Liver (tissue), 9 donors: ENCODE measurements around the gene HPGD. TPM values are rescaled to one million over a fixed set of nuclear protein-coding genes. Genes with fewer than 3 reads are reported as not detected.
"Not testable (repeated sequence)": the region's sequence is repeated elsewhere in the genome, so short reads cannot be mapped to it uniquely, and the experiment has no call there.

Experiments
- DNase-seq: peaks from one replicate; pipeline ENCODE4 v3.0.0-alpha.2; 2017; ENCODE audit warnings: low spot score
- H3K27ac ChIP-seq, 2 donors: one replicate each; pipeline ENCODE4 v1.7.0; 2013; ENCODE audit warnings: inconsistent platforms in 2 of 2, low read length in 2 of 2, control low read depth in 1 of 2, low read depth in 1 of 2, mild to moderate bottlenecking in 1 of 2
- H3K27me3 ChIP-seq, 4 donors: one replicate each; pipeline versions ENCODE4 v1.6.1 to v1.7.0; 2013; ENCODE audit warnings: low read length in 3 of 4, inconsistent platforms in 1 of 4, mild to moderate bottlenecking in 1 of 4, moderate library complexity in 1 of 4; ENCODE audit not compliant: control insufficient read depth in 4 of 4, insufficient read depth in 4 of 4
- H3K36me3 ChIP-seq, 4 donors: one replicate each; pipeline versions ENCODE4 v1.6.1 to v1.7.0; 2013; ENCODE audit warnings: low read length in 3 of 4, mild to moderate bottlenecking in 3 of 4, low read depth in 1 of 4, moderate library complexity in 1 of 4; ENCODE audit not compliant: control insufficient read depth in 4 of 4, insufficient read depth in 3 of 4
- H3K4me1 ChIP-seq, 4 donors: one replicate each; pipeline versions ENCODE4 v1.6.1 to v1.7.0; 2013; ENCODE audit warnings: low read length in 3 of 4, mild to moderate bottlenecking in 3 of 4, moderate library complexity in 1 of 4; ENCODE audit not compliant: control insufficient read depth in 4 of 4, insufficient read depth in 4 of 4
- H3K4me3 ChIP-seq, 3 donors: one replicate each; pipeline versions ENCODE4 v1.6.1 to v1.7.0; 2013; ENCODE audit warnings: low read length in 3 of 3, control low read depth in 1 of 3, low read depth in 1 of 3, mild to moderate bottlenecking in 1 of 3
- H3K9ac ChIP-seq, 2 donors: one replicate each; pipeline ENCODE4 v1.7.0; 2013; ENCODE audit warnings: low read length in 2 of 2, mild to moderate bottlenecking in 2 of 2, moderate library complexity in 2 of 2, control low read depth in 1 of 2, low read depth in 1 of 2
- H3K9me3 ChIP-seq, 4 donors: one replicate each; pipeline versions ENCODE4 v1.6.1 to v1.7.0; 2013; ENCODE audit warnings: low read length in 3 of 4; ENCODE audit not compliant: control insufficient read depth in 4 of 4
- ATF3 ChIP-seq: IDR thresholded peaks from 2 replicates; pipeline ENCODE4 v1.6.1; 2016; ENCODE audit warnings: antibody characterized with exemption
- EGR1 ChIP-seq, 2 donors: IDR thresholded peaks; 2 replicates each; pipeline ENCODE4 v1.6.1; 2016 to 2018; ENCODE audit warnings: antibody characterized with exemption in 2 of 2, low read depth in 2 of 2
- FOXA1 ChIP-seq: IDR thresholded peaks from 2 replicates; pipeline ENCODE4 v1.6.1; 2016; ENCODE audit warnings: antibody characterized with exemption
- FOXA2 ChIP-seq: IDR thresholded peaks from 2 replicates; pipeline ENCODE4 v1.6.1; 2016; ENCODE audit warnings: antibody characterized with exemption
- GABPA ChIP-seq, 2 donors: IDR thresholded peaks in 1 of 2; conservative IDR thresholded peaks in 1 of 2; 2 replicates each; pipeline ENCODE4 v1.6.1; 2016; ENCODE audit warnings: antibody characterized with exemption in 2 of 2, mild to moderate bottlenecking in 1 of 2, moderate library complexity in 1 of 2
- HNF4A ChIP-seq, 2 donors: conservative IDR thresholded peaks; 2 replicates each; pipeline ENCODE4 v1.6.1; 2016; ENCODE audit warnings: antibody characterized with exemption in 2 of 2, mild to moderate bottlenecking in 2 of 2
- HNF4G ChIP-seq: IDR thresholded peaks from 2 replicates; pipeline ENCODE4 v1.6.1; 2016; ENCODE audit warnings: antibody characterized with exemption
- JUND ChIP-seq, 2 donors: IDR thresholded peaks; 2 replicates each; pipeline ENCODE4 v1.6.1; 2016; ENCODE audit warnings: antibody characterized with exemption in 2 of 2
- MAX ChIP-seq: IDR thresholded peaks from 2 replicates; pipeline ENCODE4 v1.6.1; 2016; ENCODE audit warnings: antibody characterized with exemption
- NR2F2 ChIP-seq: IDR thresholded peaks from 2 replicates; pipeline ENCODE4 v1.6.1; 2016; ENCODE audit warnings: antibody characterized with exemption
- RAD21 ChIP-seq, 2 donors: IDR thresholded peaks; 2 replicates each; pipeline ENCODE4 v1.6.1; 2016; ENCODE audit warnings: antibody characterized with exemption in 2 of 2, mild to moderate bottlenecking in 2 of 2
- RXRA ChIP-seq, 2 donors: IDR thresholded peaks; 2 replicates each; pipeline ENCODE4 v1.6.1; 2017 to 2018; ENCODE audit warnings: antibody characterized with exemption in 2 of 2, mild to moderate bottlenecking in 1 of 2
- SP1 ChIP-seq: IDR thresholded peaks from 2 replicates; pipeline ENCODE4 v1.6.1; 2018; ENCODE audit warnings: antibody characterized with exemption, mild to moderate bottlenecking
- WGBS: extraction: QIAGEN DNeasy Blood & Tissue Kit; methylation state at CpG from one replicate; pipeline ENCODE4 v1.1.7; 2013; 5-methylcytosine and 5-hydroxymethylcytosine counted together
- polyA plus RNA-seq, 2 donors: library from polyadenylated mRNA; stranded (reverse) in 1 of 2; unstranded in 1 of 2; fragments of 200-250 nt in 1 of 2; fragments of >200 nt in 1 of 2; fragmentation: Nextera tagmentation in 1 of 2; extraction: Ambion mirVana in 1 of 2; gene quantifications; one replicate each; pipeline versions ENCODE4 v1.2.1 to v1.2.3, GENCODE V29; 2013 to 2015
- total RNA-seq, 2 donors: library from RNA; depleted of rRNA; stranded (reverse); fragments of >200 nt; gene quantifications; one replicate each; pipeline ENCODE4 v1.2.3, GENCODE V29; 2014
- TF ChIP-seq, protein P1 (sequence below): IDR thresholded peaks from 2 replicates; pipeline ENCODE4 v1.6.1; 2016; ENCODE audit warnings: antibody characterized with exemption
- donor health status: healthy.
- donor health status: healthy.
- donor health status: healthy.
- donor health status: healthy.
- donor health status: healthy.

The HPGD gene
- total and polyA plus RNA-seq, 4 donors: 7.9 to 113 (median 57.1) TPM

DNA sequence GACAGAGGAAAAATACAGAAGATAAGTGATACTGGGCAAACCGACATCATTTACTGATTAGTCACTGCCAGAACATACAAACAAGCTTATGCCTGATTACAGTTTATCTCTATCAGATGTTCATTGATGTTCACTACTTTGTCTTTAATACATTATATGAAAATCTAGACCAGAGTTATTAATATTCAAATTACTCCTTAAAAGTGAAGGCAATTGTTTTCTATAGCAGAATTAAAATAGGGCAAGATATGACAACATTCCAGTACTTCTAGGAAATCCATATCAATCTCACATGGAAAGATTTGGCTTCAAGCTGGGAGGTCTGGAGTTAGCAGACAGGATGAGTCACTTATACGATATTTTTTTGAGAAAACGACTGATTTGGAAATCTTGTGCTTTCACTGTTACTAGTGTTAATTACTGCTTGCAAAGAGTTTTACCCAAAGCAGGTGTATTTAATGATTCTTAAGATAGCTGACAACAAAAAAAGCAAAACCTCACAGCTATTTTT lies 31.8 kb downstream of the HPGD start:
- Histone ChIP-seq H3K9me3 (no peaks in the 10 kb centered on the region), H3K27me3 (no peaks in the 10 kb centered on the region), H3K4me1 (no peaks in the 10 kb centered on the region), H3K4me3 (no peak overlapping the region), H3K36me3 (peaks cover 2 to 28% (median 12%) of the 10 kb centered on the region in 4 donors), H3K27ac (no peak overlapping the region), H3K9ac (no peak overlapping the region)
- no peak for DNase-seq
- no peak for TF ChIP-seq MAX
- no peak for TF ChIP-seq HNF4G
- no peak for TF ChIP-seq GABPA (IDR thresholded peaks at IDR 0.05 in 1 of 2, conservative IDR thresholded peaks at IDR 0.05 in 1 of 2)
- no peak for TF ChIP-seq EGR1 (IDR thresholded peaks at IDR 0.05; ENCODE audit: low read depth in 2 of 2)
- 57% methylated on average over 3 of the region's 3 CpGs for WGBS

DNA sequence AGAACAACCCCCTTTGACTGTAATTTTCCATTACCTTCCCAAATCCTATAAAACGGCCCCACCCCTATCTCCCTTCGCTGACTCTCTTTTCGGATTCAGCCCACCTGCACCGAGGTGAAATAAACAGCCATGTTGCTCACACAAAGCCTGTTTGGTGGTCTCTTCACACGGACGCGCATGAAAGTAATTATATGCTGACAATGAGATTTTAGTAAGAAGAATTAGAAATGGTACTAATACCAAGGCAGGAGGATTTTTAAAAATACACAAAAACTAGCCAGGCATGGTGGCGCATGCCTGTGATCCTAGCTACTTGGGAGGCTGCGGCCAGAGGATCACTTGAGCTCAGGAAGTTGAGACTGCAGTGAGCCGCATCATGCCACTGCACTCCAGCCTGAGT lies 33.9 kb downstream of the HPGD start:
- H3K36me3 ChIP-seq: peaks cover 0 to 14% (median 4%) of the 10 kb centered on the region in 4 donors
- not testable (repeated sequence) for H3K9ac ChIP-seq, H3K4me1 ChIP-seq, H3K4me3 ChIP-seq, H3K9me3 ChIP-seq, DNase-seq, H3K27me3 ChIP-seq, H3K27ac ChIP-seq
- 92% methylated on average over 10 of the region's 10 CpGs for WGBS

DNA sequence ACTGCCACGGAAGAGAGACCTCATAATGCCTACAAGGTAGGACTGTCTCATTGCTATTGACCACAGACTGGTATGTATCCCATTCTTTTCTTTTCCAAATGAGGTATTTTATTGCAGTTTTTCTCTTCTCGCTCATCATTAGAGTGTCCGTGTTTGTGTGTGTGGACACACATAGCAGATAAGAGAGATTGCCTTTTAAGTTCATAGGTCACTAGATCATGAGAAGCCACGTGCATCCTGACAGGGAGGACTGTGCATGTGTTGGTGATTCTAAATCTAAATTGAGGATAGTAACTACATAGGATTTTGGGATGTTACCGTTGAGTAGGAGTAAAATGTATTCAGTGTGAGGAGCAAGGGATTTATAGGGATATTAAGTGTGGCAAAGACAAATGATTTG lies 37.3 kb downstream of the HPGD start:
- Histone ChIP-seq H3K9me3 (no peaks in the 10 kb centered on the region), H3K4me3 (no peak overlapping the region), H3K27me3 (no peaks in the 10 kb centered on the region), H3K36me3 (no peaks in the 10 kb centered on the region), H3K27ac (no peak overlapping the region), H3K4me1 (peaks cover 0 to 5% (median 1%) of the 10 kb centered on the region in 4 donors), H3K9ac (no peak overlapping the region)
- WGBS: 51% methylated on average over 5 of the region's 5 CpGs
- DNase-seq: no peak
- TF ChIP-seq HNF4A (conservative IDR thresholded peaks at IDR 0.05) (peak in 1 of 2 donors; percentile 64), RAD21 (IDR thresholded peaks at IDR 0.05) (peak in 1 of 2 donors; percentile 15), FOXA1 (no peak), ATF3 (no peak), NR2F2 (no peak), SP1 (no peak), HNF4G (no peak), JUND (IDR thresholded peaks at IDR 0.05) (no peak), FOXA2 (no peak), MAX (peak; percentile 77), GABPA (IDR thresholded peaks at IDR 0.05 in 1 of 2, conservative IDR thresholded peaks at IDR 0.05 in 1 of 2) (peak in 1 of 2 donors; percentile 23), RXRA (IDR thresholded peaks at IDR 0.05) (peak in 1 of 2 donors; percentile 52)
- TF ChIP-seq, protein P1, sequence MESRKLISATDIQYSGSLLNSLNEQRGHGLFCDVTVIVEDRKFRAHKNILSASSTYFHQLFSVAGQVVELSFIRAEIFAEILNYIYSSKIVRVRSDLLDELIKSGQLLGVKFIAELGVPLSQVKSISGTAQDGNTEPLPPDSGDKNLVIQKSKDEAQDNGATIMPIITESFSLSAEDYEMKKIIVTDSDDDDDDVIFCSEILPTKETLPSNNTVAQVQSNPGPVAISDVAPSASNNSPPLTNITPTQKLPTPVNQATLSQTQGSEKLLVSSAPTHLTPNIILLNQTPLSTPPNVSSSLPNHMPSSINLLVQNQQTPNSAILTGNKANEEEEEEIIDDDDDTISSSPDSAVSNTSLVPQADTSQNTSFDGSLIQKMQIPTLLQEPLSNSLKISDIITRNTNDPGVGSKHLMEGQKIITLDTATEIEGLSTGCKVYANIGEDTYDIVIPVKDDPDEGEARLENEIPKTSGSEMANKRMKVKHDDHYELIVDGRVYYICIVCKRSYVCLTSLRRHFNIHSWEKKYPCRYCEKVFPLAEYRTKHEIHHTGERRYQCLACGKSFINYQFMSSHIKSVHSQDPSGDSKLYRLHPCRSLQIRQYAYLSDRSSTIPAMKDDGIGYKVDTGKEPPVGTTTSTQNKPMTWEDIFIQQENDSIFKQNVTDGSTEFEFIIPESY: peak; percentile 36
